AG04449 (cell line): Measurements from ENCODE around the gene ABCC9.

Experiments
- CTCF ChIA-PET: fragments of 350-600 bp; formaldehyde crosslinking; extraction: SDS; loops from one replicate; lab custom pipeline; 2021; ENCODE audit warnings: antibody characterized with exemption; lab: Yijun Ruan, JAX
- POLR2A ChIA-PET: fragments of 400-600, 350-600 bp; formaldehyde crosslinking; extraction: SDS; loops from one replicate; lab custom pipeline; 2020; ENCODE audit warnings: antibody characterized with exemption, inconsistent platforms; lab: Yijun Ruan, JAX
- DNase-seq: peaks from one replicate; pipeline ENCODE4 v3.0.0-alpha.2; 2010; ENCODE audit warnings: low read depth, low spot score
- H3K4me3 ChIP-seq: 2 replicates; pipeline ENCODE4 v1.5.1; 2011; ENCODE audit warnings: low read depth, mild to moderate bottlenecking, control low read depth, low read length
- TF ChIP-seq, protein P1 (sequence below): IDR thresholded peaks from one replicate; pipeline ENCODE4 v1.5.1; 2011; ENCODE audit warnings: mild to moderate bottlenecking, moderate library complexity, low read length, control low read depth, inconsistent platforms; ENCODE audit not compliant: insufficient read depth; ENCODE audit errors: missing control alignments

ABCC9 gene

GRCh38 chr12:21882635-21883034 is 58.6 kb downstream of the ABCC9 start:
- POLR2A ChIA-PET = no interaction called here
- TF ChIP-seq, protein P1, sequence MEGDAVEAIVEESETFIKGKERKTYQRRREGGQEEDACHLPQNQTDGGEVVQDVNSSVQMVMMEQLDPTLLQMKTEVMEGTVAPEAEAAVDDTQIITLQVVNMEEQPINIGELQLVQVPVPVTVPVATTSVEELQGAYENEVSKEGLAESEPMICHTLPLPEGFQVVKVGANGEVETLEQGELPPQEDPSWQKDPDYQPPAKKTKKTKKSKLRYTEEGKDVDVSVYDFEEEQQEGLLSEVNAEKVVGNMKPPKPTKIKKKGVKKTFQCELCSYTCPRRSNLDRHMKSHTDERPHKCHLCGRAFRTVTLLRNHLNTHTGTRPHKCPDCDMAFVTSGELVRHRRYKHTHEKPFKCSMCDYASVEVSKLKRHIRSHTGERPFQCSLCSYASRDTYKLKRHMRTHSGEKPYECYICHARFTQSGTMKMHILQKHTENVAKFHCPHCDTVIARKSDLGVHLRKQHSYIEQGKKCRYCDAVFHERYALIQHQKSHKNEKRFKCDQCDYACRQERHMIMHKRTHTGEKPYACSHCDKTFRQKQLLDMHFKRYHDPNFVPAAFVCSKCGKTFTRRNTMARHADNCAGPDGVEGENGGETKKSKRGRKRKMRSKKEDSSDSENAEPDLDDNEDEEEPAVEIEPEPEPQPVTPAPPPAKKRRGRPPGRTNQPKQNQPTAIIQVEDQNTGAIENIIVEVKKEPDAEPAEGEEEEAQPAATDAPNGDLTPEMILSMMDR = no peak
- CTCF ChIA-PET = interaction anchor here (0.9 kb wide), 1 partner anchor 106 kb away, joined by 3 read pairs; no protein-coding TSS in a partner anchor
- no peak overlapping the region for H3K4me3 ChIP-seq
- DNase-seq = no peak

- POLR2A ChIA-PET = no interaction called here
- no peak overlapping the region for H3K4me3 ChIP-seq
- TF ChIP-seq, protein P1 = no peak
- no peak for DNase-seq
- CTCF ChIA-PET = interaction anchor here (0.9 kb wide), 1 partner anchor 107 kb away, joined by 3 read pairs; no protein-coding TSS in a partner anchor
Measured at GRCh38 chr12:21881965-21882364, 59.3 kb downstream of the ABCC9 start.

GRCh38 chr12:21879312-21879711 is 61.9 kb downstream of the ABCC9 start:
- POLR2A ChIA-PET = no interaction called here
- DNase-seq = no peak
- no peak overlapping the region for H3K4me3 ChIP-seq
- CTCF ChIA-PET = no interaction called here
- TF ChIP-seq, protein P1 = no peak

- CTCF ChIA-PET = no interaction called here
- POLR2A ChIA-PET = no interaction called here
Measured at GRCh38 chr12:21877293-21877982, 63.8 kb downstream of the ABCC9 start.

GRCh38 chr12:21865846-21866245 is 75.4 kb downstream of the ABCC9 start:
- no peak overlapping the region for H3K4me3 ChIP-seq
- TF ChIP-seq, protein P1 = no peak
- DNase-seq = no peak
- CTCF ChIA-PET = no interaction called here
- POLR2A ChIA-PET = no interaction called here

More at GRCh38 chr12:21877293-21877982, 63.8 kb downstream of the ABCC9 start:
- DNase-seq = no peak
- H3K4me3 ChIP-seq = no peak overlapping the region
- TF ChIP-seq, protein P1 = no peak

DNA sequence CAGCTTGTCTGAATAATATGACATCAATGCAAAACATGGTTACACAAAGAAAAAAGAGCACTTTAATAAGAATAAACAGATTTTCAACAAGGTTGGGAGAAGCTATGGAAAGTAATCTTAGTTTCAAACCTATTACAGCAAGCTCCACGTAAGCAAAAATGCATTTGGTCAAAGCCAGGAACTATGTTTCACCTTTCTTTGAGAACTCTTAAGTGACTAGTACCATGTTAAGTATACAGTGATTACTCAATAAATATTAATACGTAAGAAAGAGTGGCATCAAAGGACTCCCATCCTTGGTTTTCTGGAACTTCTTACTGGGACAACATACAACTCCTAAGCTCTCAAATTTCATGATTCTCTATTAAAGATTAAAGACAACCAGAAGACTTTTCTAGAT is 80.7 kb downstream of the ABCC9 start:
- ChIA-PET POLR2A (no interaction called here), CTCF (no interaction called here)
- TF ChIP-seq, protein P1 = no peak
- DNase-seq = no peak
- H3K4me3 ChIP-seq = no peak overlapping the region
